HG03103 (cell line): ENCODE data around the gene KLHL18.
"Not testable (repeated sequence)": the region's sequence is repeated elsewhere in the genome, so short reads cannot be mapped to it uniquely, and the experiment has no call there.

Experiments used
- ATAC-seq: cut with Tn5 transposase; IDR thresholded peaks from one replicate; pipeline ENCODE4 v1.9.1; 2021; ENCODE audit warnings: low read depth; ENCODE audit not compliant: unreplicated experiment

Gene KLHL18

GRCh38 chr3:47309231-47309630, 26.5 kb downstream of the KLHL18 start:
- ATAC-seq, result not testable (repeated sequence)

DNA sequence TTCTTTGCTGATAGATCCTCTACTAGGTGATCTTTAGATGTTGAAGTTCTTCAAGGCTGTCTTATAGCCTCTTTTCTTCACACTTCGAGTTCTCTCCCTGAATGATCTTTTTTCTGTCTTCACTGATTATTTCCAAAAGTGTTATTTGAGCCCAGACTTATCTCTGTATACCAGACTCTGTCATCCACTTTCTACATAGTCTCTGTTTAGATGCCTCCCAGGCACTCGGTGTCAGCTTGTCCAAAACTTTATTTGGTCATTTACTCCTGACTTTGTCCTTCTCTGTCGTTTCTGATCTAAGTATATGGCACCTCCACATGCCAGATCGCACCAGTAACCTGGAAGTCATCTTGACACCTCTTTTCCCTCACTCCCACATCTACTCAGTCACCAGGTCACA, 27.6 kb downstream of the KLHL18 start:
- no peak for ATAC-seq

DNA sequence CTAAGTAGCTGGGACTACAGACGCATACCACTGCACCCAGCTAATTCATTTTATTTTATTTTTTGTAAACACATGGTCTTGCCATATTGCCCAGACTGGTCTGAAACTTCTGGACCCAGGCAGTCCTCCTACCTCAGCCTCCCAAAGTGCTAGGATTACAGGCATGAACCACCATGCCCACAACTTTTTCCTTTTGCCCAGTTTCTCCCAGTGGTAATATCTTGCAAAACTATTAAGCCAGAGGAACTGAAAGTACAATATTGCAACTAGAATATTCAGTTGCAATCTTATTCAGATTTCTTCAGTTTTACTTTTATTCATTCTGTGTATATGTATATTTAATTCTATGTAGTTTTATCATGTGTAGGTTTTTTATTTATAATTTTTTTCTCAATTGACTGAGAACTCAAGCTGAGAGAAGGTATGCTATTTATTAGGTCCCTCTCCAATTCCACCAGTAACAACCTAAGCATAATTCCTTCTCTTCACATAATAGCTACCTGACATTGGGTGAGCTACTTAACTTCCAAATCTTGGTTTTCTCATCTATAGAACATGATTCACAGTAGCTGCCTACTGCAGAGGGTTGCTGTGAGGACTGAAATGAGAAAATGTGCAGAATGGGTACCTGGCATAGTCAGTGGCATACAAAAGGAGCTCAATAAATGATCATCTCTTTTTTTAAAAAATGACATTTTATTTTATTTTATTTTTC, 30.8 kb downstream of the KLHL18 start:
- ATAC-seq, result no peak

GRCh38 chr3:47314056-47314764, 31.5 kb downstream of the KLHL18 start:
- no peak for ATAC-seq

GRCh38 chr3:47315069-47315647, 32.4 kb downstream of the KLHL18 start:
- ATAC-seq, result no peak

GRCh38 chr3:47316151-47316550, 33.4 kb downstream of the KLHL18 start:
- not testable (repeated sequence) for ATAC-seq

DNA sequence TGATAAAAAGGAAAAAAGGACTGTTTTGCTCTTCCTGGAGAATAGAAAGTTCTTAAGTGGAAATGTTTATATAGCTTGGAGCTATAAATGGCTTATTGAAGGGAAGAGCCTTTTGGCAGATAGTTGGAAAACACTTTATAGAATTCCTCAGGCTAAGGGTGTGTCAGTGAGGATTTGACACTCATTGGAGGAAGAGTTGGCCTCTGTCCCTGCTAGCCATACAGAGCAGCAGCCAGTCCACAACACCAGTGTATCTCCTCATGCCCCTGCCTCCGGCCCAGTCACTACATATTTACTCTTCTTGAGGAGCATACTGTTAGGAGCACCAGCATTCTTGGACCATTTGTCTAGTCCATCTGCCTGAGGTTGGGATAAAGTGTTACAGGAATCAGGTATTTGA, 36.2 kb downstream of the KLHL18 start:
- ATAC-seq, result no peak

- no peak for ATAC-seq
Measured at GRCh38 chr3:47319956-47320355, 37.2 kb downstream of the KLHL18 start.

GRCh38 chr3:47323431-47324277, 40.9 kb downstream of the KLHL18 start:
- ATAC-seq, result no peak

GRCh38 chr3:47324278-47324865, 41.6 kb downstream of the KLHL18 start:
- ATAC-seq, result no peak

- no peak for ATAC-seq
Measured at GRCh38 chr3:47333907-47334306, 51.2 kb downstream of the KLHL18 start.

DNA sequence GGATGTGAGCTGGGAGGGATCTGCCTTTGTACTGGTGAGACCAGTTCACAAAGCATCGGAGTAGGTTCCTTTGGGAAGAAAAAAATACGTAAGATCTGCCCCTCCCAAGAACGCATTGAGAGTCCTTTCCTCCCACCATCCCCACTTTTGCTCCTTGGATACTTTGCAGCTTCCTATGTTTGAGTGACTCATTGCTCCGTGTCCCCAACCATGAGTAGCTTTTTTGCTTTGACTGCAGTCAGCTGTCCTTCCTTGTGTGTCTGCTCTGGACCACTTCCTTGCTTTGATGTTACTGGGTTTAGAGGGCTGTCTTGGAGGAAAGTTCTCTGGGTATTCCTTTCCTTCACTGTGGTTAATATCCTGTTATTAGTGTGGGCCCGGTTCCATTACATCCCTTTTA, 54.9 kb downstream of the KLHL18 start:
- ATAC-seq, result no peak

DNA sequence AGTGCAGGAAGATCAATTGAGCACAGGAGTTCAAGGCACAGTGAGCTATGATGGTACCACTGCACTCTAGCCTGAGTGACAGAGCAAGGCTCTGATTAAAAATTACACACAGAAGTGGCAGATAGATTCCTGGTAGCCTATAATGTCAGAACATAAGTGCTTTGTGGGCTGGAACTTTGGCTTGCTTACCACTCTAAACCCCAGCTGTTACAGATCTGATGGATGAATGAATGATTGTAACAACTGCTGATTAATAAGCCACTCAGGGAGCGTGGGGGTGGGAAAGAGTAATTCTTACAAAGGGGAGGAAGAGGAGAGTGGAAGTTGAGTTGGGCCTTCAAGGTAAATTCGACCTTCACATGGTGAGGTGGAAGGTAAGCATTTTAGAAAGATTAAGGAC, 57.2 kb downstream of the KLHL18 start:
- no peak for ATAC-seq

DNA sequence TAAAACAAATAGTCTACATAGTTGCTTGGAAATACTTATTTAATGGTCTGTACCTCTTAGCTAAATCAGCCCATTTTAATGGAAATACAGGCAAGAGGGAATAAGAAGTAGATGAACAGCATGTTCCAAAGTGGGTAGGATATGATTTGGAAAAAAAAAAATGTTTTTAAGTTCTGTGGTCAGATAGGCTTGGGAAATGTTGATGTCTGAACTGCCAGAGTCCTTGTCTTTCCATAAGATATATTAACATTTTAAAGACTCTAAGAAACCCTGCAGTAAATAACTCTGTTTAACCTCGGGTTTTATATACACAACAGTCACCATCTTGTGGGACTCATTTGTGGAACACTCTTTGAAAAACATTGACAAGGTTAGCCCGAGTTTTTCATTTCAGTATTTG, 58.1 kb downstream of the KLHL18 start:
- ATAC-seq, result no peak

DNA sequence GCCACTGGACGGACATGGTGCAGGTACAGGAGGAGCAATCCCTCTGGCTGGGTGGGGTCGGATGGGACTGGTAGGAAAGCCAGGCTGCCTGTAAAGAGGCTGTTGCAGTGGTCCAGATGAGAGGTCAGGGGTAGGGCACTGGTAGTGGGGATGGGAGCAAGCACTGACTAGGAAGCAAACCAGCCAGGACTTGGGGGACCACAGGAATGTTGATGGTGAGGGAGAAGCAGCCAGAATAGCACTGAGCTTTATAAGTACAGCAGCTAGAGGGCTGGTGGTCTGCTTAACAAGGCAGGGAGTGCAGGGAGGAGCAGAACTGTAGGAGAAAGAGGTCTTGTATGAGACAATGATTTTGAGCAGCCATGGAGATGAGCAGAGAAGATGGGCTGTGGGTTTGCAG, 59.4 kb downstream of the KLHL18 start:
- ATAC-seq, result no peak

DNA sequence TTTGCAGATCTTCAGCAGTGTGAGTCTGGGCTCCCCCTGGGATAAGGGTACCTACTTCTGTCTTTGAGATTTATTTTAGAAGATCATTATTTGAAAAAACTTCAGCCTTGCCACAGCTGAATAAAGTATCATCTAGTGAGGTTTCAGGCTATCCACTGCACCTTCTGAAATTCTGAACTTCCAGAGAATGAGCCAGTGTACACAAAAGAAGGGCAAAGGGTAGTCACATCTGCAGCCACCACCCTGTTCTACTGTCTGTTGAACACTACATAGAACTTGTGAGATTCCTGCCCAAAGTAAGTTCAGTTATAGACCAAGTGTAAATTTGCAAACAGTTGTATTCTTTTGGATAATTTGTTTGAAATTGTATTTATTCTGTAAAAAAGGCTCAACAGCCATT, 60.1 kb downstream of the KLHL18 start:
- no peak for ATAC-seq

GRCh38 chr3:47343471-47343971, 60.8 kb downstream of the KLHL18 start:
- ATAC-seq, result no peak

- ATAC-seq, result no peak
Measured at GRCh38 chr3:47344971-47345370, 62.2 kb downstream of the KLHL18 start.

DNA sequence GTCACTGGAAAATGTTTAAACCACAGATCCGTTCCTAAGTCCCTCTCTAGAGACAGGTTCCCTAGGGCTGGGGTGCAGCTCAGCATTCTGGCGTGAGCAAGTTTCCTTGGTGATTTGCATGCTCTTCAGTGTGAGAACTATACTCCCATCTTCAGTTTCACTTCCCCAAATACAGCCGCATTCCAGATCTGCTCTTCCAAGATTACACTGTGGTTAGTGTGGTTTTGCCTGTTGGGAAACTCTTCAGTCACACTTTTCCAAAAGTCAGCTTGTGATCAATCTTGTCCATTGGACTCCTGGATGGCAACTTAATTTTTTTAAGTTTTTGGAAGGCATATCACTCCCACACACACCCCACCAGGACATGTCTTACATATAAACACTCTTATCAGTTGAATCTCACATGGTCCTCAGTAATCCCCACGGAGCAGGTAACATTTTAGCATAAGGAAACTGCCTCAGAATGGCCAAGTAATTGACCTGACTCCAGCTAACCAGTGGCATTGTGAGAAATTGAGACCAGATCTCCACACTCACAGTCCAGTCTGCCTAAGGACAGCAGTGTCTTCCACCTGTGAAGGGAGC, 64.6 kb downstream of the KLHL18 start:
- no peak for ATAC-seq
